ENCODE results near the gene CAPN9.
"Not testable (repeated sequence)": the region's sequence is repeated elsewhere in the genome, so short reads cannot be mapped to it uniquely, and the experiment has no call there.

The CAPN9 gene

GRCh38 chr1:230823931-230824381 lies 76.8 kb downstream of the CAPN9 start:
- no peak for DNase-seq (ENCODE audit: low read depth)

- no peak for DNase-seq (ENCODE audit: low read depth)
These were observed 77.3 kb downstream of the CAPN9 start for GRCh38 chr1:230824551-230824918.

- peak; percentile 56 for DNase-seq (ENCODE audit: low read depth)
These were observed 77.9 kb downstream of the CAPN9 start for GRCh38 chr1:230824919-230825721.

GRCh38 chr1:230825761-230826160 lies 78.6 kb downstream of the CAPN9 start:
- no peak for DNase-seq (ENCODE audit: low read depth)

GRCh38 chr1:230826166-230826875 lies 79.1 kb downstream of the CAPN9 start:
- DNase-seq (ENCODE audit: low read depth), result no peak

GRCh38 chr1:230827081-230827681 lies 80.0 kb downstream of the CAPN9 start:
- no peak for DNase-seq (ENCODE audit: low read depth)

GRCh38 chr1:230827801-230828200 lies 80.6 kb downstream of the CAPN9 start:
- no peak for DNase-seq (ENCODE audit: low read depth)

- DNase-seq (ENCODE audit: low read depth), result no peak
These were observed 81.2 kb downstream of the CAPN9 start for GRCh38 chr1:230828421-230828820.

GRCh38 chr1:230831771-230832170 lies 84.6 kb downstream of the CAPN9 start:
- no peak for DNase-seq (ENCODE audit: low read depth)

- DNase-seq (ENCODE audit: low read depth), result no peak
These were observed 85.3 kb downstream of the CAPN9 start for GRCh38 chr1:230832476-230832875.

- no peak for DNase-seq (ENCODE audit: low read depth)
These were observed 86.3 kb downstream of the CAPN9 start for GRCh38 chr1:230833511-230833910.

GRCh38 chr1:230834292-230834691 lies 87.1 kb downstream of the CAPN9 start:
- DNase-seq (ENCODE audit: low read depth), result no peak

GRCh38 chr1:230836347-230836746 lies 89.2 kb downstream of the CAPN9 start:
- no peak for DNase-seq (ENCODE audit: low read depth)

GRCh38 chr1:230836793-230837192 lies 89.6 kb downstream of the CAPN9 start:
- DNase-seq (ENCODE audit: low read depth), result no peak

GRCh38 chr1:230839173-230839572 lies 92.0 kb downstream of the CAPN9 start:
- DNase-seq (ENCODE audit: low read depth), result no peak

- DNase-seq (ENCODE audit: low read depth), result no peak
These were observed 95.6 kb downstream of the CAPN9 start for GRCh38 chr1:230842801-230843200.

- no peak for DNase-seq (ENCODE audit: low read depth)
These were observed 96.5 kb downstream of the CAPN9 start for GRCh38 chr1:230843503-230844309.

- DNase-seq (ENCODE audit: low read depth), result no peak
These were observed 97.4 kb downstream of the CAPN9 start for GRCh38 chr1:230844561-230844960.

- not testable (repeated sequence) for DNase-seq (ENCODE audit: low read depth)
These were observed 98.0 kb downstream of the CAPN9 start for GRCh38 chr1:230845184-230845583.

- DNase-seq (ENCODE audit: low read depth), result no peak
These were observed 101.0 kb downstream of the CAPN9 start for GRCh38 chr1:230848235-230848634.

GRCh38 chr1:230849451-230850224 lies 102.5 kb downstream of the CAPN9 start:
- DNase-seq (ENCODE audit: low read depth), result peak; percentile 87

Measured in fibroblast of the conjunctiva (primary cell).